Activated naive CD4-positive, alpha-beta T cell treated with anti-CD3 and anti-CD28 coated beads, Interleukin-2, amount 50 U/mL, for 16 hours (primary cell): ENCODE measurements around the gene UFSP2.

Experiments used
- DNase-seq: peaks from one replicate; pipeline ENCODE4 v3.0.0-alpha.2; 2020

The UFSP2 gene

GRCh38 chr4:185425647-185426352 lies at the start of gene UFSP2:
Gene UFSP2, minus strand, starts transcription at chr4:185425964. Its CDS starts 96 bp downstream, at chr4:185425868.
- DNase-seq, result peak; percentile 82

- DNase-seq, result no peak
Measured at GRCh38 chr4:185473247-185473646, 47.5 kb upstream of the UFSP2 start.

- no peak for DNase-seq
Measured at GRCh38 chr4:185472103-185472542, 46.4 kb upstream of the UFSP2 start.

GRCh38 chr4:185471235-185472102 lies 45.7 kb upstream of the UFSP2 start, which contains the start of gene CCDC110:
Gene CCDC110, minus strand, starts transcription at chr4:185471733. Its CDS starts 50 bp downstream, at chr4:185471683.
- peak; percentile 91 for DNase-seq

GRCh38 chr4:185470501-185471195 lies 44.9 kb upstream of the UFSP2 start:
- peak; percentile 54 for DNase-seq

GRCh38 chr4:185469580-185470154 lies 43.9 kb upstream of the UFSP2 start:
- no peak for DNase-seq

- DNase-seq, result no peak
Measured at GRCh38 chr4:185468999-185469398, 43.2 kb upstream of the UFSP2 start.

GRCh38 chr4:185467991-185468390 lies 42.2 kb upstream of the UFSP2 start:
- no peak for DNase-seq

GRCh38 chr4:185467101-185467500 lies 41.3 kb upstream of the UFSP2 start:
- no peak for DNase-seq

GRCh38 chr4:185465707-185466106 lies 39.9 kb upstream of the UFSP2 start:
- DNase-seq, result no peak

- no peak for DNase-seq
Measured at GRCh38 chr4:185464887-185465286, 39.1 kb upstream of the UFSP2 start.

GRCh38 chr4:185464183-185464582 lies 38.4 kb upstream of the UFSP2 start:
- no peak for DNase-seq

GRCh38 chr4:185463541-185463940 lies 37.8 kb upstream of the UFSP2 start:
- no peak for DNase-seq

GRCh38 chr4:185461565-185461964 lies 35.8 kb upstream of the UFSP2 start:
- DNase-seq, result no peak

GRCh38 chr4:185457136-185457535 lies 31.4 kb upstream of the UFSP2 start:
- no peak for DNase-seq

GRCh38 chr4:185456131-185456530 lies 30.4 kb upstream of the UFSP2 start:
- DNase-seq, result no peak

- no peak for DNase-seq
Measured at GRCh38 chr4:185445209-185445608, 19.4 kb upstream of the UFSP2 start.

- DNase-seq, result no peak
Measured at GRCh38 chr4:185441479-185441878, 15.7 kb upstream of the UFSP2 start.

GRCh38 chr4:185437809-185438208 lies 12.0 kb upstream of the UFSP2 start:
- DNase-seq, result no peak

- no peak for DNase-seq
Measured at GRCh38 chr4:185435466-185435865, 9.7 kb upstream of the UFSP2 start.

GRCh38 chr4:185429660-185430059 lies 3.9 kb upstream of the UFSP2 start:
- no peak for DNase-seq

- DNase-seq, result no peak
Measured at GRCh38 chr4:185426960-185427688, 1.4 kb upstream of the UFSP2 start.
